ENCODE results near the gene UPK1A. TPM values are rescaled to one million over a fixed set of nuclear protein-coding genes. Genes with fewer than 3 reads are reported as not detected.

UPK1A gene
- polyA plus RNA-seq, 6 donors from 2014 or later, result not detected

GRCh38 chr19:35637165-35637564 is 29.2 kb upstream of the UPK1A start:
- peaks cover 4 to 30% of the 10 kb centered on the region in 2 donors for H3K36me3 Mint-ChIP-seq
- peaks cover 8 to 19% (median 17%) of the 10 kb centered on the region in 3 donors for H3K4me1 Mint-ChIP-seq
- H3K9me3 Mint-ChIP-seq, result no peaks in the 10 kb centered on the region
- no peak overlapping the region for H3K27ac Mint-ChIP-seq
- DNase-seq (no peak), ATAC-seq (ENCODE audit: low read depth in 2 of 2) (no peak)
- no peak overlapping the region for H3K4me3 Mint-ChIP-seq
- H3K27me3 Mint-ChIP-seq, result no peaks in the 10 kb centered on the region

DNA sequence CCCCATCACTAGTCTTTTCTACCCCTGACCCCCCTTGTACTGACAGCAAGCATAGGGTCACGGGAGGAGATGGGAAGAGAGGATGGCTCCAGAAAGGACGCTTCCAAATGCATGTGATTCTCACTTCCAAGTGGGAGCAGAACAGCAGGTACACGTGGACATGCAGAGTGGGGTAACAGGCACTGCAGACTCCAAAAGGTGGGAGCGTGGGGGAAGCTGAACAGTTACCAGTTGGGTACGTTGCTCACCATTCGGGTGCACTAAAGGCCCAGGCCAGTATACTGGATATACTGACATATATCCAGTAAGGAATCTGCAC is 27.0 kb upstream of the UPK1A start:
- H3K36me3 Mint-ChIP-seq, result peaks cover 4 to 13% of the 10 kb centered on the region in 2 donors
- no peak for ATAC-seq (ENCODE audit: low read depth in 2 of 2)

DNA sequence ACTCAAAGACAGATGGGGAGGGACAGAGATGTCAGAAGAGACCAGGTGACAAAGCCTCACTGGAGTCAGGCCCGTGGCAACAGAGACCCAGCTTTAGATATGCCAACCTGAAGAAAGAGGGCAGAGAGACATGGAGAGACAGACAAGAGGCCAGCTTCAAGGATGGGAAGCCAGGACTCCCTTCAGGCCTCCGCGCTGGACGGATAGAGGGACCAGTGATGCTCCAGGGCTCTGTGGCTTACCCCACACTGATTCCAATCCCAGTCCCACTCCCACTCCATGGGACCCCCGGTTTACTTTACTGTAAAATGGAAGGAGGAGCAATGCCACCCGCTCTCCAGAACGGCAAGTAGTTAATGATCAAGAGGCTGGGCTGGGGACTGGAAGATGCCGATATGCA is 26.5 kb upstream of the UPK1A start:
- DNase-seq (no peak), ATAC-seq (ENCODE audit: low read depth in 2 of 2) (no peak)
- Mint-ChIP-seq H3K27ac (no peak overlapping the region), H3K36me3 (peaks cover 4 to 13% of the 10 kb centered on the region in 2 donors), H3K27me3 (no peaks in the 10 kb centered on the region), H3K4me3 (peak overlapping the region in 1 of 8 donors; percentile 25), H3K4me1 (peaks cover 12 to 24% (median 18%) of the 10 kb centered on the region in 3 donors), H3K9me3 (no peaks in the 10 kb centered on the region)

More for the DNA sequence above, 27.0 kb upstream of the UPK1A start:
- H3K9me3 Mint-ChIP-seq, result no peaks in the 10 kb centered on the region
- DNase-seq, result no peak
- H3K27ac Mint-ChIP-seq, result no peak overlapping the region
- peak overlapping the region in 1 of 8 donors; percentile 25 for H3K4me3 Mint-ChIP-seq
- peaks cover 7 to 19% (median 13%) of the 10 kb centered on the region in 3 donors for H3K4me1 Mint-ChIP-seq
- no peaks in the 10 kb centered on the region for H3K27me3 Mint-ChIP-seq

GRCh38 chr19:35641515-35642151 is 24.7 kb upstream of the UPK1A start, which contains the start of gene ETV2:
Gene ETV2, plus strand, starts transcription at chr19:35641745. Its CDS starts 716 bp downstream, at chr19:35642461.
- Mint-ChIP-seq H3K4me3 (peak within 1 kb of the TSS in 7 of 8 donors; percentile 45 to 95 (median 86)), H3K27me3 (no peaks in the 10 kb centered on the region), H3K9me3 (no peaks in the 10 kb centered on the region), H3K4me1 (peaks cover 20 to 36% (median 22%) of the 10 kb centered on the region in 3 donors), H3K27ac (peak within 1 kb of the TSS in 5 of 6 donors; percentile 6 to 78 (median 52)), H3K36me3 (peaks cover 0 to 2% of the 10 kb centered on the region in 2 donors)
- ATAC-seq (ENCODE audit: low read depth in 2 of 2) (no peak), DNase-seq (peak; percentile 37)

- Mint-ChIP-seq H3K27ac (peak overlapping the region in 3 of 6 donors; percentile 13 to 78 (median 52)), H3K4me3 (peak overlapping the region in 6 of 8 donors; percentile 69 to 95 (median 88)), H3K9me3 (no peaks in the 10 kb centered on the region), H3K4me1 (peaks cover 20 to 40% (median 22%) of the 10 kb centered on the region in 3 donors), H3K36me3 (no peaks in the 10 kb centered on the region), H3K27me3 (no peaks in the 10 kb centered on the region)
- DNase-seq (no peak), ATAC-seq (ENCODE audit: low read depth in 2 of 2) (no peak)
Measured at GRCh38 chr19:35642312-35642711, 24.0 kb upstream of the UPK1A start.

- Mint-ChIP-seq H3K9me3 (no peaks in the 10 kb centered on the region), H3K27ac (peak overlapping the region in 3 of 6 donors; percentile 13 to 79 (median 78)), H3K36me3 (no peaks in the 10 kb centered on the region), H3K27me3 (no peaks in the 10 kb centered on the region), H3K4me1 (peaks cover 20 to 44% (median 22%) of the 10 kb centered on the region in 3 donors), H3K4me3 (peak overlapping the region; percentile 66 to 95 (median 90))
- ATAC-seq (ENCODE audit: low read depth in 2 of 2) (no peak), DNase-seq (no peak)
Measured at GRCh38 chr19:35642798-35643254, 23.5 kb upstream of the UPK1A start.

DNA sequence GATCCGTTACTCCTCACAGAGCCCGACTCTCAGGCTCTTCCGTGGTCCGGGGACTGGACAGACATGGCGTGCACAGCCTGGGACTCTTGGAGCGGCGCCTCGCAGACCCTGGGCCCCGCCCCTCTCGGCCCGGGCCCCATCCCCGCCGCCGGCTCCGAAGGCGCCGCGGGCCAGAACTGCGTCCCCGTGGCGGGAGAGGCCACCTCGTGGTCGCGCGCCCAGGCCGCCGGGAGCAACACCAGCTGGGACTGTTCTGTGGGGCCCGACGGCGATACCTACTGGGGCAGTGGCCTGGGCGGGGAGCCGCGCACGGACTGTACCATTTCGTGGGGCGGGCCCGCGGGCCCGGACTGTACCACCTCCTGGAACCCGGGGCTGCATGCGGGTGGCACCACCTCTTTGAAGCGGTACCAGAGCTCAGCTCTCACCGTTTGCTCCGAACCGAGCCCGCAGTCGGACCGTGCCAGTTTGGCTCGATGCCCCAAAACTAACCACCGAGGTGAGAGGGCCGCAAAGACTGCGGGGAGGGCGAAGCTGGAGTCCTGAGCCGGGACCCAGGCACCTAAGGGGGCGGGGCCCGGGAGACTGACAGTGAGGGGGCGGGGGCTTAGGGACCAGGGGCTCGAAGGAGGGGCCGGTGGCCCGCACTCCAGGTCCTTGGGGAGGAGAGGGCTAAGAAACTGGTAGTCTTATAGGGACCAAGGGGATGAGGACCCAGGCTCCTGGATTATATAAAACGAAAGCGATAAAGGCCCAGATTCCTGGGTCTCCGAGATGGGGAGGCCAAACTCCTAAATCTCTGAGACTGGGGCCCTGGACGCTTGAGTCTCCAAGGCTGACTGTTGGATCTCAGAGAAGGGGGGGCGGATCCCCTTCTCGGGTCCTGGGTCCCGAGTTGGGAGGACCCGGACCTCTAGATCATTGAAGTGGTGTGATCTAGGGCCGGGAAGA is 22.8 kb upstream of the UPK1A start:
- Mint-ChIP-seq H3K27me3 (no peaks in the 10 kb centered on the region), H3K9me3 (no peaks in the 10 kb centered on the region), H3K36me3 (no peaks in the 10 kb centered on the region), H3K27ac (peak overlapping the region in 5 of 6 donors; percentile 53 to 93 (median 75)), H3K4me3 (peak overlapping the region; percentile 78 to 95 (median 91)), H3K4me1 (peaks cover 24 to 51% (median 26%) of the 10 kb centered on the region in 3 donors)
- DNase-seq, result peak; percentile 81
- ATAC-seq (ENCODE audit: low read depth in 2 of 2), result peak; percentile 49 to 51

GRCh38 chr19:35644206-35644986 is 21.9 kb upstream of the UPK1A start:
- peak overlapping the region; percentile 53 to 93 (median 76) for H3K27ac Mint-ChIP-seq
- DNase-seq, result peak; percentile 92
- no peaks in the 10 kb centered on the region for H3K27me3 Mint-ChIP-seq
- H3K4me1 Mint-ChIP-seq, result peaks cover 30 to 60% (median 34%) of the 10 kb centered on the region in 3 donors
- peak; percentile 75 to 79 for ATAC-seq (ENCODE audit: low read depth in 2 of 2)
- H3K36me3 Mint-ChIP-seq, result no peaks in the 10 kb centered on the region
- H3K9me3 Mint-ChIP-seq, result no peaks in the 10 kb centered on the region
- H3K4me3 Mint-ChIP-seq, result peak overlapping the region; percentile 78 to 95 (median 91)

GRCh38 chr19:35644987-35645679 is 21.2 kb upstream of the UPK1A start:
- Mint-ChIP-seq H3K27ac (peak overlapping the region in 4 of 6 donors; percentile 75 to 93 (median 76)), H3K4me1 (peaks cover 30 to 65% (median 34%) of the 10 kb centered on the region in 3 donors), H3K9me3 (no peaks in the 10 kb centered on the region), H3K27me3 (no peaks in the 10 kb centered on the region), H3K36me3 (no peaks in the 10 kb centered on the region), H3K4me3 (peak overlapping the region; percentile 78 to 95 (median 91))
- ATAC-seq (ENCODE audit: low read depth in 2 of 2) (no peak), DNase-seq (peak; percentile 48)

GRCh38 chr19:35645680-35646511 is 20.4 kb upstream of the UPK1A start:
- Mint-ChIP-seq H3K27ac (no peak overlapping the region), H3K4me1 (peaks cover 33 to 70% (median 36%) of the 10 kb centered on the region in 3 donors), H3K4me3 (peak overlapping the region in 6 of 8 donors; percentile 78 to 95 (median 90)), H3K36me3 (no peaks in the 10 kb centered on the region), H3K27me3 (no peaks in the 10 kb centered on the region), H3K9me3 (no peaks in the 10 kb centered on the region)
- ATAC-seq (ENCODE audit: low read depth in 2 of 2) (no peak), DNase-seq (no peak)

- ATAC-seq (ENCODE audit: low read depth in 2 of 2) (peak; percentile 70 to 73), DNase-seq (peak; percentile 91)
- Mint-ChIP-seq H3K27me3 (no peaks in the 10 kb centered on the region), H3K9me3 (no peaks in the 10 kb centered on the region), H3K4me1 (peaks cover 35 to 58% (median 41%) of the 10 kb centered on the region in 3 donors), H3K4me3 (peak within 1 kb of the TSS; percentile 91 to 100 (median 97)), H3K36me3 (no peaks in the 10 kb centered on the region), H3K27ac (peak within 1 kb of the TSS; percentile 94 to 97 (median 96))
Measured at GRCh38 chr19:35648017-35648961, 18.0 kb upstream of the UPK1A start, which contains the start of gene COX6B1. Gene COX6B1, plus strand, starts transcription at chr19:35648323. Its CDS starts 2,921 bp downstream, at chr19:35651244.
